Measurements from ENCODE around the gene CXCL14.

DNA sequence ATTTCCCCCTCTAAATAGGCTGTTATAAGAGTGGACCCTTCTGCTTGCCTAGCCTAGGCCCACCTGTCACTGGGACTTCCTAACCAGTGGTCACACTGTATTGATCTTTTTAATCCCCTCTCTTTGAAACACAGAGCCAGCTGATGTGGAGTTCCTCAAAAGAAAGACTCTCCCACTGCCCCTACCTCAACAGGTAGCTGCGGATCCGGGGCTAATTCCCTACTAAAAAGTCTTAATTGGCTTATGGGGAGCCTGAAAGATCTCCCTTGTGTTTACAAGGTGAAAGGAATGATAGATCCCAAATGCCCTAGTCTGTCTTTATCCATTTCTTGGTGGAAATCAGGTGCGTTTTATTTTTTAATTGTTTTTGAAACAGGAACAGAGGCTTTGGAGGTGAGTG lies 45.0 kb downstream of the CXCL14 start:
- TF ChIP-seq CTCF (IDR thresholded peaks at IDR 0.05; ENCODE audit: low read depth, low read length) (no peak), POLR2A (IDR thresholded peaks at IDR 0.05; ENCODE audit: extremely low read depth, insufficient read length) (no peak), MAX (IDR thresholded peaks at IDR 0.05; ENCODE audit: low read depth, low read length) (no peak)

Measured in NB4 (cell line).